Measurements from ENCODE around the gene SDR9C7. TPM values are rescaled to one million over a fixed set of nuclear protein-coding genes. Genes with fewer than 3 reads are reported as not detected.

The SDR9C7 gene
- 0.05 to 0.08 TPM (median 0.07 TPM) in 4 of 5 replicates, not detected in the other for total RNA-seq (2022; extraction: Qiagen RNA extraction)

GRCh38 chr12:56933826-56934625 lies at the start of gene SDR9C7:
SDR9C7 (minus strand) TSS chr12:56934408; CDS start chr12:56934261, 147 bp downstream.

GRCh38 chr12:56957229-56958052 lies 23.2 kb upstream of the SDR9C7 start, which contains the start of gene RDH16:
RDH16 (minus strand) TSS chr12:56957608; CDS start chr12:56957462, 146 bp downstream.

Other genes starting within 250 kb of the SDR9C7 start
- gene PTGES3, start 246.1 kb downstream of the SDR9C7 start, total RNA-seq (2022; extraction: Qiagen RNA extraction), result 349 to 414 TPM (median 400 TPM) in 5 replicates
- gene NACA, start 209.1 kb downstream of the SDR9C7 start, total RNA-seq (2022; extraction: Qiagen RNA extraction), result 1,389 to 2,133 TPM (median 1,421 TPM) in 5 replicates
- gene PRIM1, start 182.1 kb downstream of the SDR9C7 start, total RNA-seq (2022; extraction: Qiagen RNA extraction), result 24.0 to 27.2 TPM (median 26.7 TPM) in 5 replicates
- gene HSD17B6, start 171.1 kb downstream of the SDR9C7 start, total RNA-seq (2022; extraction: Qiagen RNA extraction), result 1.1 to 2.0 TPM (median 1.4 TPM) in 5 replicates
- gene RDH16, start 23.2 kb upstream of the SDR9C7 start, total RNA-seq (2022; extraction: Qiagen RNA extraction), result 0.18 to 0.39 TPM (median 0.26 TPM) in 5 replicates
- 4.7 to 6.6 TPM (median 6.1 TPM) in 5 replicates for gene ZBTB39, start 72.1 kb upstream of the SDR9C7 start, total RNA-seq (2022; extraction: Qiagen RNA extraction)
- 0.11 to 0.15 TPM in 2 of 5 replicates, not detected in the others for gene TAC3, start 82.1 kb upstream of the SDR9C7 start, total RNA-seq (2022; extraction: Qiagen RNA extraction)
- gene MYO1A, start 115.7 kb upstream of the SDR9C7 start, total RNA-seq (2022; extraction: Qiagen RNA extraction), result 0.10 to 0.72 TPM (median 0.30 TPM) in 5 replicates
- gene NEMP1, start 144.4 kb upstream of the SDR9C7 start, total RNA-seq (2022; extraction: Qiagen RNA extraction), result 11.7 to 18.9 TPM (median 15.6 TPM) in 5 replicates
- gene NAB2, start 154.7 kb upstream of the SDR9C7 start, total RNA-seq (2022; extraction: Qiagen RNA extraction), result 11.7 to 15.1 TPM (median 14.0 TPM) in 5 replicates
- 32.8 to 49.9 TPM (median 45.3 TPM) in 5 replicates for gene STAT6, start 177.0 kb upstream of the SDR9C7 start, total RNA-seq (2022; extraction: Qiagen RNA extraction)
- 9.7 to 18.2 TPM (median 14.8 TPM) in 5 replicates for gene LRP1, start 194.1 kb upstream of the SDR9C7 start, total RNA-seq (2022; extraction: Qiagen RNA extraction)
- not detected in 5 replicates for gene LRP1-AS, start 213.2 kb upstream of the SDR9C7 start, total RNA-seq (2022; extraction: Qiagen RNA extraction)